K562 (cell line): ENCODE measurements around the gene PARD3B. TPM values are rescaled to one million over a fixed set of nuclear protein-coding genes. Genes with fewer than 3 reads are reported as not detected.

ENCODE experiments used
- BDP1 ChIP-seq: IDR thresholded peaks from 3 replicates; pipeline ENCODE4 v1.6.1; 2011; ENCODE audit not compliant: insufficient read length, insufficient read depth
- CEBPG ChIP-seq, 3 experiments: fragments of 200-800 bp in 1 of 3; sonication (Bioruptor generic) in 1 of 3; sonication (generic) in 1 of 3; formaldehyde crosslinking in 1 of 3; IDR thresholded peaks in 2 of 3; conservative IDR thresholded peaks in 1 of 3; 2 replicates each; pipeline versions ENCODE4 v1.6.1 to v1.8.0; 2016 to 2022; ENCODE audit warnings: missing compliant biosample characterization in 2 of 3, missing genetic modification characterization in 2 of 3, mild to moderate bottlenecking in 1 of 3, missing genetic modification reagents in 1 of 3
- CUX1 ChIP-seq: fragments of 200-800 bp; sonication (Bioruptor generic); IDR thresholded peaks from 2 replicates; pipeline ENCODE4 v1.6.1; 2016; ENCODE audit warnings: missing genetic modification characterization, missing compliant biosample characterization
- ETS2 ChIP-seq: IDR thresholded peaks from 2 replicates; pipeline ENCODE4 v1.6.1; 2016; ENCODE audit warnings: borderline replicate concordance, missing genetic modification characterization, mild to moderate bottlenecking, moderate library complexity, missing compliant biosample characterization; ENCODE audit not compliant: poor library complexity, severe bottlenecking
- FOSL1 ChIP-seq: fragments of 200-800 bp; sonication (Bioruptor generic); conservative IDR thresholded peaks from 2 replicates; pipeline ENCODE4 v1.6.1; 2016; ENCODE audit warnings: missing genetic modification characterization, missing compliant biosample characterization
- HIVEP1 ChIP-seq: fragments of 250-450 bp; sonication (Bioruptor Pico); IDR thresholded peaks from 2 replicates; pipeline ENCODE4 v1.4.0; 2020; ENCODE audit warnings: mild to moderate bottlenecking
- NBN ChIP-seq: fragments of 450-650 bp; IDR thresholded peaks from 2 replicates; pipeline ENCODE4 v1.6.1; 2016; ENCODE audit warnings: low read depth, mild to moderate bottlenecking
- POLR2AphosphoS5 ChIP-seq: IDR thresholded peaks from 2 replicates; pipeline ENCODE4 v1.6.1; 2011; ENCODE audit warnings: mild to moderate bottlenecking, low read depth, low read length, moderate library complexity; ENCODE audit not compliant: control insufficient read depth, insufficient read depth
- PPARD ChIP-seq: fragments of 250-450 bp; sonication (Bioruptor Pico); IDR thresholded peaks from 2 replicates; pipeline ENCODE4 v1.8.0; 2022; ENCODE audit warnings: inconsistent platforms, mild to moderate bottlenecking, moderate library complexity
- RBM14 ChIP-seq: fragments of 200-400 bp; formaldehyde crosslinking; IDR thresholded peaks from 2 replicates; pipeline ENCODE4 v1.6.1; 2018; ENCODE audit warnings: low read depth, mild to moderate bottlenecking, low read length, moderate library complexity, borderline replicate concordance; ENCODE audit not compliant: insufficient read depth
- RBM17 ChIP-seq: fragments of 200-400 bp; formaldehyde crosslinking; IDR thresholded peaks from 2 replicates; pipeline ENCODE4 v1.6.1; 2017; ENCODE audit warnings: low read depth, mild to moderate bottlenecking, low read length, borderline replicate concordance
- RBM22 ChIP-seq: fragments of 200-400 bp; formaldehyde crosslinking; IDR thresholded peaks from 2 replicates; pipeline ENCODE4 v1.6.1; 2018; ENCODE audit warnings: low read length, low read depth; ENCODE audit not compliant: poor library complexity, severe bottlenecking
- SP2 ChIP-seq: IDR thresholded peaks from 2 replicates; pipeline ENCODE4 v1.6.1; 2011; ENCODE audit warnings: mild to moderate bottlenecking, low read depth, low read length, moderate library complexity; ENCODE audit not compliant: poor library complexity, severe bottlenecking; ENCODE audit errors: extremely low read depth
- TAF7 ChIP-seq: fragments of 450-650 bp; IDR thresholded peaks from 2 replicates; pipeline ENCODE4 v1.6.1; 2016; ENCODE audit warnings: missing genetic modification characterization, missing compliant biosample characterization
- U2AF2 ChIP-seq: fragments of 200-400 bp; formaldehyde crosslinking; optimal IDR thresholded peaks from 2 replicates; pipeline ENCODE3; 2017; ENCODE audit warnings: low read depth, mild to moderate bottlenecking, low read length
- ZNF175 ChIP-seq: fragments of 200-800 bp; sonication (Bioruptor generic); IDR thresholded peaks from 2 replicates; pipeline ENCODE4 v1.6.1; 2016; ENCODE audit warnings: low read depth, mild to moderate bottlenecking, missing genetic modification characterization, missing compliant biosample characterization
- polyA plus RNA-seq, 8 experiments: library from polyadenylated mRNA; depleted of rRNA in 4 of 8; stranded (reverse) in 5 of 8; unstranded in 3 of 8; fragments of >200 nt; fragmentation: Nextera tagmentation in 2 of 8; fragmentation: Illumina TruSeq in 1 of 8; extraction: Ambion mirVana in 2 of 8; extraction: Trizol in 1 of 8; gene quantifications; 2 replicates each; pipeline versions ENCODE4 v1.2.1 to v1.2.3, GENCODE V29; 2011 to 2014; ENCODE audit warnings: inconsistent platforms in 1 of 8, missing spikeins in 1 of 8
- total RNA-seq, 7 experiments: library from RNA; depleted of rRNA in 6 of 7; stranded (reverse); fragments of >200 nt in 6 of 7; fragmentation: Illumina TruSeq in 2 of 7; extraction: Trizol in 2 of 7; gene quantifications; 2 replicates each; pipeline versions ENCODE4 v1.2.1 to v1.2.3, GENCODE V29; 2011 to 2021; ENCODE audit warnings: low replicate concordance in 1 of 7
- TF ChIP-seq, protein P1 (sequence below): IDR thresholded peaks from 2 replicates; pipeline ENCODE4 v1.6.1; 2012; ENCODE audit warnings: low read depth, low read length, improper control_type of control experiment, borderline replicate concordance

Gene PARD3B
- total and polyA plus RNA-seq, 9 of the 15 experiments (the other 6 are each of a cell fraction or from before 2014, with no cell fraction given), result 0.15 to 3.0 (median 1.1) TPM

DNA sequence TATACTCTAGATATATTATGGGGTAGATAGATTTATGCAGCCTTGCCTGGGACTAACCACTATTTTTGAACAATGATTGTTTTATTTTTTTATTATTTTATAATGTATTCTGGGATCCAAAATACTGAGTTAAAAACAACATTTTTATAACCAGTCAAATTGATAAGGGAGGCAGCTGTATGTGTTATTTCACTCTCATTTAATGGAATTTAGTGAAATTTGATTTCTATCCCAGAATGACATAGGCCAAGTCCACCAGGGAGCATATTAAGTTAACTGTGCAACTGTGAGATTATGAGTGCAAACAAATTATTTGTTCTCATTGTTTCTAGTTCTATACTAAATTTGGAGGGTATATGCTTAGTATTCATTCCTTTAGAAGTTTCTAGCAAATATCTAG is 583.5 kb downstream of the PARD3B start (continued):
- TF ChIP-seq POLR2AphosphoS5 (no peak), ZNF175 (CRISPR knock-in tag) (no peak), TAF7 (tag) (no peak), RBM14 (no peak), HIVEP1 (CRISPR knock-in tag) (no peak), CEBPG (CRISPR knock-in tag; IDR thresholded peaks at IDR 0.05) (no peak), CEBPG (tag; conservative IDR thresholded peaks at IDR 0.05 in 1 of 2, IDR thresholded peaks at IDR 0.05 in 1 of 2) (no peak), FOSL1 (no peak), CUX1 (no peak), NBN (no peak), SP2 (no peak), BDP1 (no peak), RBM22 (no peak), RBM17 (no peak), ETS2 (tag) (no peak), U2AF2 (no peak), PPARD (CRISPR knock-in tag) (no peak)
- TF ChIP-seq, protein P1, sequence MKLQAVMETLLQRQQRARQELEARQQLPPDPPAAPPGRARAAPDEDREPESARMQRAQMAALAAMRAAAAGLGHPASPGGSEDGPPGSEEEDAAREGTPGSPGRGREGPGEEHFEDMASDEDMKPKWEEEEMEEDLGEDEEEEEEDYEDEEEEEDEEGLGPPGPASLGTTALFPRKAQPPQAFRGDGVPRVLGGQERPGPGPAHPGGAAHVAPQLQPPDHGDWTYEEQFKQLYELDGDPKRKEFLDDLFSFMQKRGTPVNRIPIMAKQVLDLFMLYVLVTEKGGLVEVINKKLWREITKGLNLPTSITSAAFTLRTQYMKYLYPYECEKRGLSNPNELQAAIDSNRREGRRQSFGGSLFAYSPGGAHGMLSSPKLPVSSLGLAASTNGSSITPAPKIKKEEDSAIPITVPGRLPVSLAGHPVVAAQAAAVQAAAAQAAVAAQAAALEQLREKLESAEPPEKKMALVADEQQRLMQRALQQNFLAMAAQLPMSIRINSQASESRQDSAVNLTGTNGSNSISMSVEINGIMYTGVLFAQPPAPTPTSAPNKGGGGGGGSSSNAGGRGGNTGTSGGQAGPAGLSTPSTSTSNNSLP, result no peak
